Spinal cord (tissue), 10 donors: ENCODE measurements around the gene CEP57. TPM values are rescaled to one million over a fixed set of nuclear protein-coding genes. Genes with fewer than 3 reads are reported as not detected.

Source experiments
- DNase-seq, 6 donors: peaks; one replicate each; pipeline versions ENCODE4 v3.0.0 to v3.0.0-alpha.2; 2013 to 2015; ENCODE audit warnings: low spot score in 6 of 6, low read depth in 4 of 6
- H3K27ac ChIP-seq: one replicate; pipeline ENCODE4 v1.5.1; 2013; ENCODE audit warnings: low read depth, low read length, control low read depth
- H3K27me3 ChIP-seq: one replicate; pipeline ENCODE4 v1.6.1; 2013; ENCODE audit warnings: low read length; ENCODE audit not compliant: control insufficient read depth, insufficient read depth
- H3K36me3 ChIP-seq: one replicate; pipeline ENCODE4 v1.6.1; 2013; ENCODE audit warnings: low read length; ENCODE audit not compliant: control insufficient read depth, insufficient read depth
- H3K4me1 ChIP-seq: one replicate; pipeline ENCODE4 v1.6.1; 2013; ENCODE audit warnings: low read length; ENCODE audit not compliant: control insufficient read depth, insufficient read depth
- H3K4me3 ChIP-seq: one replicate; pipeline ENCODE4 v1.5.1; 2013; ENCODE audit warnings: low read depth, low read length, control low read depth
- H3K9me3 ChIP-seq: one replicate; pipeline ENCODE4 v1.6.1; 2013; ENCODE audit warnings: low read length; ENCODE audit not compliant: control insufficient read depth, insufficient read depth
- WGBS: methylation state at CpG from one replicate; pipeline ENCODE4 v1.1.5; 2013; ENCODE audit warnings: missing lambda C conversion rate; ENCODE audit not compliant: insufficient coverage; 5-methylcytosine and 5-hydroxymethylcytosine counted together
- long read RNA-seq, 4 donors: transcript quantifications; one replicate each; lab custom pipeline, GENCODE V29; 2026
- polyA plus RNA-seq, 2 donors: library from polyadenylated mRNA; unstranded; fragments of 120-200 nt; gene quantifications; one replicate each; pipeline ENCODE4 v1.2.1, GENCODE V29; 2013; ENCODE audit not compliant: insufficient read length in 2 of 2
- total RNA-seq, 2 donors: library from RNA; depleted of rRNA in 1 of 2; stranded (reverse); fragments of 120-200 nt in 1 of 2; fragments of >200 nt in 1 of 2; gene quantifications; one replicate each; pipeline versions ENCODE4 v1.2.3 to v1.2.4, GENCODE V29; 2013 to 2014
- donor health status: healthy.

CEP57 gene
- total RNA-seq (10 to 100 TPM; 69.5 to 72.3 TPM), polyA plus RNA-seq (10 to 100 TPM; 61.3 to 63.3 TPM)
- long read RNA-seq, donor 1, transcript CEP57-209 (3 exons, 2,632 nt) = major isoform, 13 of 45 reads
- long read RNA-seq, donor 1, transcript CEP57-210 (7 exons, 2,084 nt) = minor isoform, 12 of 45 reads
- long read RNA-seq, donor 1, transcript CEP57-202 (11 exons, 3,178 nt) = minor isoform, 8 of 45 reads
- long read RNA-seq, donor 1, partial matches to known transcripts = 12 of 45 reads
- long read RNA-seq, donor 1, other reads (novel, unspliced or antisense) = 0 of 45 reads
- long read RNA-seq, donor 2, partial matches to known transcripts = 0 of 6 reads
- long read RNA-seq, donor 2, other reads (novel, unspliced or antisense) = 0 of 6 reads
- long read RNA-seq, donor 3, transcript CEP57-209 (3 exons, 2,632 nt) = minor isoform, 5 of 15 reads
- long read RNA-seq, donor 3, transcript CEP57-210 (7 exons, 2,084 nt) = major isoform, 7 of 15 reads
- long read RNA-seq, donor 3, partial matches to known transcripts = 0 of 15 reads
- long read RNA-seq, donor 3, other reads (novel, unspliced or antisense) = 0 of 15 reads
- long read RNA-seq, donor 4, transcript CEP57-209 (3 exons, 2,632 nt) = major isoform, 10 of 24 reads
- long read RNA-seq, donor 4, transcript CEP57-210 (7 exons, 2,084 nt) = major isoform, 10 of 24 reads
- long read RNA-seq, donor 4, partial matches to known transcripts = 0 of 24 reads
- long read RNA-seq, donor 4, other reads (novel, unspliced or antisense) = 0 of 24 reads

GRCh38 chr11:95790123-95790932 is at the start of gene CEP57:
Gene CEP57 (plus strand): TSS chr11:95790498. CDS start chr11:95790699, 201 bp downstream.
- Histone ChIP-seq H3K9me3 (no peaks in the 10 kb centered on the region), H3K36me3 (peaks cover 11% of the 10 kb centered on the region), H3K4me1 (peaks cover 10% of the 10 kb centered on the region), H3K27ac (peak within 1 kb of the TSS; percentile 100), H3K4me3 (peak within 1 kb of the TSS; percentile 99), H3K27me3 (no peaks in the 10 kb centered on the region)
- peak; percentile 98 to 100 (median 98) for DNase-seq
- under 1% methylated on average over 46 of the region's 55 CpGs for WGBS

GRCh38 chr11:95750101-95750500 is 40.2 kb upstream of the CEP57 start:
- Histone ChIP-seq H3K4me3 (no peak overlapping the region), H3K36me3 (no peaks in the 10 kb centered on the region), H3K27me3 (no peaks in the 10 kb centered on the region), H3K9me3 (no peaks in the 10 kb centered on the region), H3K4me1 (no peaks in the 10 kb centered on the region), H3K27ac (no peak overlapping the region)
- DNase-seq = no peak
- WGBS = no CpG with 5 or more reads among the region's 1 CpG

DNA sequence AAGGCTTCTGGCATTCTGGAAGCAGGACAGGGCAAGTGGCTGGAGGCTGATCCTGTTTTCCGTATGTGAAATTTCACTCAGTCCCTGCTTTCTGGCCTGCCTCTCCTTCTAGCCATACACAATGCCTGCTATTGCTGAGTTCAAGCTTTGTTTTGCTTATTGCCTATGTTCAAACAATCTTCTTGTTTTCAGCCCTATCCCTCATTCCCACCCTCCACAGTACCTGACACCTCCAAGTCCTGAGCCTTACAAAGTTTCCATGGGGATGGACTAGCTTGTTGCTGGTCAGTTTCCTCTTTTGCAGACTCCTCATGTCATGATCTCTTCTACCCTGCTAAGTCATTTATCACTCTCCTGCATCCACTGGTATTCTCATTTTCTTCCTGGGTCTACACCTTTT is 38.8 kb upstream of the CEP57 start:
- Histone ChIP-seq H3K4me1 (no peaks in the 10 kb centered on the region), H3K9me3 (no peaks in the 10 kb centered on the region), H3K27me3 (no peaks in the 10 kb centered on the region), H3K27ac (no peak overlapping the region), H3K4me3 (no peak overlapping the region), H3K36me3 (no peaks in the 10 kb centered on the region)
- 90% methylated on average over 1 of the region's 1 CpG for WGBS
- DNase-seq = no peak

DNA sequence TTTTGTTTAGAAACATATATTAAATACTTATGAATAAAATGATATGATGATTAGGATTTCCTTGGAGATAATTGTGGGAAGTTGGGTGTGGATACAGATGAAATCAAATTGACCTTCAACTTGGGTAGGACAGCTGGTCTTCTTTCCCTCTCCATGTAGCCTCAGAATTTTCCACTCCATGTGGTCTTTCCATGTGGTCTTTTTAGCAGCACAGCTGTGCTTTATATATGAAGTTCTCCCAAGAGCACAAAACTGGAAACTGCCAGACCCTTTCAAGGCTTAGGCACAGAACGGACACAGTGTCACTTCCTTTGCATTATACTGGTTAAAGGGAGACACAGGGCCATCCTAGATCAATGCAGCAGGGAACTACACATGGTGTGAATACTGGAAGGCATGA is 29.4 kb upstream of the CEP57 start:
- no peak overlapping the region for H3K4me3 ChIP-seq
- H3K27me3 ChIP-seq = no peaks in the 10 kb centered on the region
- no peaks in the 10 kb centered on the region for H3K9me3 ChIP-seq
- no peak overlapping the region for H3K27ac ChIP-seq
- no peaks in the 10 kb centered on the region for H3K4me1 ChIP-seq
- DNase-seq = no peak
- no peaks in the 10 kb centered on the region for H3K36me3 ChIP-seq
- WGBS = 83% methylated on average over 1 of the region's 1 CpG

DNA sequence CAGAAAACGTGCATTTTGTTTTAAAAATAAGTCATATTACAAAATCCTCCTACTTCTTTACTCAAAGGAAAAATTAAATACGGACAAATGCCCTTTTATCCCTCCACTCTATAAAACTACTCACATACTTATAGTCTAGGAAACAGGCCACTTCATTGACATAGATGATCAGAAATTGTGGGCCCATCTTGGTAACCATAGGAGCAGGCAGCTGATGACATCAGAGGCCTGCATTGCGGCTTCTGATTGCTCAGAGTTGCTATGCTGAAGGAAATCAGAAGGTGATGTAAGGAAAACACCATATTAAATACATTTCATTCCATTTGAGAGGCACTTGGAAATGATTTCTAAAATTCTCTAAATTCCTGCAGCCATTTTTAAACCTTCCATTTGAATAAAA is 27.8 kb upstream of the CEP57 start:
- Histone ChIP-seq H3K27ac (no peak overlapping the region), H3K4me1 (no peaks in the 10 kb centered on the region), H3K27me3 (no peaks in the 10 kb centered on the region), H3K9me3 (no peaks in the 10 kb centered on the region), H3K4me3 (no peak overlapping the region), H3K36me3 (no peaks in the 10 kb centered on the region)
- WGBS = no CpG with 5 or more reads among the region's 3 CpGs
- peak in 1 of 6 donors; percentile 33 for DNase-seq

DNA sequence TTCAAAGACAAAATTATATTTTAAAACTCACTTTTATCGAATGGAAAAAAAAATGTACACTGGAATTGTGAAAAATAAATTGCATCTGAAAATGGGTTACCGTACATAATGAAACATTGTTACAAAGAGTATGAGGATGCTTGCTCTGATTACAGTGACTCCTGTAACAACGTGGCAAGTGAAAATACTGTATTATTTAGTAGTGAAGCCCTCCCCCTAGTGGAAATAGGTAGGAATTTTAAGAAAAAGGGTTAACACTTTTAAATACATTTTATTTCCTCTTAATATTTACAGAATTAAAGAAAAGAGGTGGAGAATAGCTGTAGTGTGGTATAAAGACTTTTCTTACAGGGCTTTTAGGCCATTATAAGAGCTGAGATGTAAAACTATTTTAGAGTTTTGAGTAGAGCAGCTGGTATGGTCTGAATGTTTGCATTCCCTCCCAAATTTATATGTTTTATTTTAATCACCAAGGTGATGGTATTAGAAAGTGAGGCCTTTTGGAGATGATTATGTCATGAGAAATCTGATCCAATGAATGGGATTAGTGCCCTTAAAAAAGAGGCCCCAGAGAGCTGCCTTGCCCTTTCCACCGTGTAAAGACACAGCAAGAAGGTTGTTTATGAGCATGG is 25.9 kb upstream of the CEP57 start:
- no peak overlapping the region for H3K4me3 ChIP-seq
- no peaks in the 10 kb centered on the region for H3K27me3 ChIP-seq
- DNase-seq = peak; percentile 12 to 93 (median 42)
- H3K36me3 ChIP-seq = no peaks in the 10 kb centered on the region
- no CpG with 5 or more reads among the region's 4 CpGs for WGBS
- H3K4me1 ChIP-seq = no peaks in the 10 kb centered on the region
- no peaks in the 10 kb centered on the region for H3K9me3 ChIP-seq
- no peak overlapping the region for H3K27ac ChIP-seq

- no CpG with 5 or more reads among the region's 3 CpGs for WGBS
- Histone ChIP-seq H3K4me3 (no peak overlapping the region), H3K36me3 (no peaks in the 10 kb centered on the region), H3K27ac (no peak overlapping the region), H3K27me3 (no peaks in the 10 kb centered on the region), H3K4me1 (no peaks in the 10 kb centered on the region), H3K9me3 (no peaks in the 10 kb centered on the region)
- DNase-seq = no peak
Measured at GRCh38 chr11:95766701-95767100, 23.6 kb upstream of the CEP57 start.

GRCh38 chr11:95767498-95767897 is 22.8 kb upstream of the CEP57 start:
- H3K4me1 ChIP-seq = no peaks in the 10 kb centered on the region
- H3K36me3 ChIP-seq = no peaks in the 10 kb centered on the region
- no peak overlapping the region for H3K27ac ChIP-seq
- no peak for DNase-seq
- H3K4me3 ChIP-seq = no peak overlapping the region
- H3K9me3 ChIP-seq = no peaks in the 10 kb centered on the region
- H3K27me3 ChIP-seq = no peaks in the 10 kb centered on the region
- no CpG with 5 or more reads among the region's 1 CpG for WGBS

DNA sequence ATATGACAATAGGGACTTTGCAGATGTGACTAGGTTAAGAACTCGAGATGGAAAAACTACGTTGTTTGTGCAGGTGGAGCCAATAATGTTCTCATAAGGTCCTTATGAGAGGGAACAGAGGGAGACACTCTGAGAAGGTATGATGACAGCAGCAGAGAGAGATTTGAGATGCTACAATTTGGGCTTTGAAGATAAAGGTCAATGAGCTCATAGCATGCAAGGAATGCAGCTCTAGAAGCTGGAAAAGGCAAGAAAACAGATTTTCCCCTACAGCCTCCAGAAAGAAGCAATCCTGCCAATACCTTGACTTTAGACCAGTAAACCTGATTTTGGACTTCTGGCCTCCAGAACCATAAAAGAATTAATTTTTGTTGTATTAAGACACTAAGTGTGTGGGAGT is 21.8 kb upstream of the CEP57 start:
- H3K36me3 ChIP-seq = no peaks in the 10 kb centered on the region
- no peak overlapping the region for H3K4me3 ChIP-seq
- DNase-seq = no peak
- H3K9me3 ChIP-seq = no peaks in the 10 kb centered on the region
- no peaks in the 10 kb centered on the region for H3K27me3 ChIP-seq
- H3K27ac ChIP-seq = no peak overlapping the region
- WGBS = 85% methylated on average over 2 of the region's 2 CpGs
- no peaks in the 10 kb centered on the region for H3K4me1 ChIP-seq
